K562 (cell line): Measurements from ENCODE around the gene GHRL. TPM values are rescaled to one million over a fixed set of nuclear protein-coding genes. Genes with fewer than 3 reads are reported as not detected.

Source experiments
- ATAC-seq: fragments of 200-7000 bp; cut with Tn5 transposase; 3 replicates; pipeline ENCODE4 v1.9.1; 2020; ENCODE audit warnings: moderate library complexity
- BruUV-seq: library from RNA; stranded (reverse); fragments of 400-500 nt; replicated peaks from 2 replicates; lab custom pipeline; 2021; lab: Mats Ljungman, UMichigan
- CTCF ChIA-PET: fragments of 300-600 bp; formaldehyde crosslinking; extraction: SDS; loops from one replicate; lab custom pipeline; 2021; ENCODE audit warnings: low intra/inter-chr PET ratio; lab: Yijun Ruan, JAX
- POLR2A ChIA-PET: fragments of 300-600, 350-650 bp; sonication (Branson Sonifier 250); formaldehyde crosslinking; extraction: SDS; loops from one replicate; lab custom pipeline; 2021; ENCODE audit warnings: antibody characterized with exemption, inconsistent platforms; lab: Yijun Ruan, JAX
- DNase-seq, 4 experiments: peaks; one replicate each; pipeline versions ENCODE4 v3.0.0 to v3.0.0-alpha.2; 2011 to 2018; ENCODE audit warnings: low spot score in 3 of 4, mixed read lengths in 3 of 4; ENCODE audit errors: extremely low read depth in 1 of 4
- FAIRE-seq: peaks from 2 replicates; lab custom pipeline; 2011; peaks lifted over from hg19 to GRCh38; lab: Jason Lieb, UNC
- H2AFZ ChIP-seq: 2 replicates; pipeline ENCODE4 v1.6.0; 2011; ENCODE audit warnings: low read depth, low read length, control low read depth, inconsistent platforms
- H3K27ac ChIP-seq: fragments of 200-600 bp; 3 replicates; pipeline ENCODE4 v1.8.0; 2011; ENCODE audit warnings: low read depth, mild to moderate bottlenecking, control low read depth, inconsistent platforms, low read length, moderate library complexity, mixed read lengths; ENCODE audit errors: extremely low read depth
- H3K27me3 ChIP-seq, 2 experiments: fragments of 300-600 bp in 1 of 2; 2 replicates in 1 of 2; 3 replicates in 1 of 2; pipeline versions ENCODE4 v1.6.0 to v1.8.0; 2011; ENCODE audit warnings: inconsistent platforms in 2 of 2, low read length in 2 of 2, mild to moderate bottlenecking in 1 of 2, mixed read lengths in 1 of 2, moderate library complexity in 1 of 2; ENCODE audit not compliant: control insufficient read depth in 2 of 2, insufficient read depth in 2 of 2
- H3K36me3 ChIP-seq: fragments of 300-600 bp; 3 replicates; pipeline ENCODE4 v1.8.0; 2011; ENCODE audit warnings: mild to moderate bottlenecking, low read length, inconsistent platforms; ENCODE audit not compliant: control insufficient read depth, insufficient read depth
- H3K4me1 ChIP-seq, 2 experiments: fragments of 200-600 bp in 1 of 2; replicated peaks in 1 of 2; 2 replicates in 1 of 2; 3 replicates in 1 of 2; pipeline versions ENCODE4 v1.5.1 to v1.8.0; 2011; ENCODE audit warnings: inconsistent platforms in 2 of 2, low read length in 2 of 2, mild to moderate bottlenecking in 1 of 2, mixed read lengths in 1 of 2, moderate library complexity in 1 of 2; ENCODE audit not compliant: control insufficient read depth in 2 of 2, insufficient read depth in 2 of 2
- H3K4me2 ChIP-seq: 2 replicates; pipeline ENCODE4 v1.6.1; 2011; ENCODE audit warnings: low read length, control low read depth, inconsistent platforms, mixed read lengths; ENCODE audit not compliant: insufficient read depth
- H3K4me3 ChIP-seq: fragments of 200-600 bp; sonication (generic), shearing (Covaris generic); 2 replicates; pipeline ENCODE4 v1.5.1; 2016; ENCODE audit warnings: control low read depth, inconsistent platforms
- H3K79me2 ChIP-seq: fragments of 200-600 bp; 3 replicates; pipeline ENCODE4 v1.8.0; 2011; ENCODE audit warnings: low read length, inconsistent platforms; ENCODE audit not compliant: control insufficient read depth, insufficient read depth
- H3K9ac ChIP-seq, 2 experiments: 2 replicates each; pipeline versions ENCODE4 v1.6.0 to v1.6.1; 2011; ENCODE audit warnings: low read depth in 2 of 2, low read length in 2 of 2, control low read depth in 1 of 2, inconsistent platforms in 1 of 2, mild to moderate bottlenecking in 1 of 2, mixed read lengths in 1 of 2; ENCODE audit not compliant: insufficient read depth in 1 of 2
- H3K9me1 ChIP-seq: one replicate; pipeline ENCODE4 v1.6.0; 2011; ENCODE audit warnings: inconsistent platforms, mild to moderate bottlenecking, low read length, moderate library complexity; ENCODE audit not compliant: control insufficient read depth, insufficient read depth
- H3K9me3 ChIP-seq: replicated peaks from 2 replicates; pipeline ENCODE4 v1.5.1; 2011; ENCODE audit warnings: low read depth, low read length, inconsistent platforms; ENCODE audit not compliant: control insufficient read depth, insufficient read depth
- H4K20me1 ChIP-seq: replicated peaks from 2 replicates; pipeline ENCODE4 v1.6.1; 2011; ENCODE audit warnings: low read length, inconsistent platforms, mixed read lengths; ENCODE audit not compliant: control insufficient read depth, insufficient read depth
- CBX1 ChIP-seq: sonication (generic); IDR thresholded peaks from 2 replicates; pipeline ENCODE4 v1.6.1; 2016; ENCODE audit warnings: antibody characterized with exemption, low read depth, mild to moderate bottlenecking
- CEBPB ChIP-seq: fragments of 450-650 bp; IDR thresholded peaks from 2 replicates; pipeline ENCODE4 v1.6.1; 2016; ENCODE audit warnings: missing genetic modification characterization, missing compliant biosample characterization
- CEBPG ChIP-seq, 3 experiments: fragments of 200-800 bp in 1 of 3; sonication (Bioruptor generic) in 1 of 3; sonication (generic) in 1 of 3; formaldehyde crosslinking in 1 of 3; IDR thresholded peaks in 2 of 3; conservative IDR thresholded peaks in 1 of 3; 2 replicates each; pipeline versions ENCODE4 v1.6.1 to v1.8.0; 2016 to 2022; ENCODE audit warnings: missing compliant biosample characterization in 2 of 3, missing genetic modification characterization in 2 of 3, mild to moderate bottlenecking in 1 of 3, missing genetic modification reagents in 1 of 3
- WGBS: fragments of 100-300 bp; shearing (Covaris generic); methylation state at CpG from one replicate; pipeline ENCODE4 v1.1.6; 2016; ENCODE audit warnings: low coverage, mixed read lengths; ENCODE audit not compliant: insufficient coverage; ENCODE audit errors: missing lambda C conversion rate; 5-methylcytosine and 5-hydroxymethylcytosine counted together
- in situ Hi-C: fragments of 300-500 bp; cut with MboI; formaldehyde crosslinking; loops from 4 replicates; pipeline ENCODE4 v1.15.0; 2018; ENCODE audit warnings: inconsistent platforms, mixed read lengths
- intact Hi-C: fragments of 100-400 bp; cut with micrococcal nuclease; formaldehyde crosslinking; loops from 2 replicates; pipeline ENCODE4 v1.14.2; 2022
- polyA plus RNA-seq, 8 experiments: library from polyadenylated mRNA; depleted of rRNA in 4 of 8; stranded (reverse) in 5 of 8; unstranded in 3 of 8; fragments of >200 nt; fragmentation: Nextera tagmentation in 2 of 8; fragmentation: Illumina TruSeq in 1 of 8; extraction: Ambion mirVana in 2 of 8; extraction: Trizol in 1 of 8; gene quantifications; 2 replicates each; pipeline versions ENCODE4 v1.2.1 to v1.2.3, GENCODE V29; 2011 to 2014; ENCODE audit warnings: inconsistent platforms in 1 of 8, missing spikeins in 1 of 8
- total RNA-seq, 7 experiments: library from RNA; depleted of rRNA in 6 of 7; stranded (reverse); fragments of >200 nt in 6 of 7; fragmentation: Illumina TruSeq in 2 of 7; extraction: Trizol in 2 of 7; gene quantifications; 2 replicates each; pipeline versions ENCODE4 v1.2.1 to v1.2.3, GENCODE V29; 2011 to 2021; ENCODE audit warnings: low replicate concordance in 1 of 7

Gene GHRL
- total and polyA plus RNA-seq, 9 of the 15 experiments (the other 6 are each of a cell fraction or from before 2014, with no cell fraction given), result 0.08 to 0.29 (median 0.15) TPM; not detected in 5

DNA sequence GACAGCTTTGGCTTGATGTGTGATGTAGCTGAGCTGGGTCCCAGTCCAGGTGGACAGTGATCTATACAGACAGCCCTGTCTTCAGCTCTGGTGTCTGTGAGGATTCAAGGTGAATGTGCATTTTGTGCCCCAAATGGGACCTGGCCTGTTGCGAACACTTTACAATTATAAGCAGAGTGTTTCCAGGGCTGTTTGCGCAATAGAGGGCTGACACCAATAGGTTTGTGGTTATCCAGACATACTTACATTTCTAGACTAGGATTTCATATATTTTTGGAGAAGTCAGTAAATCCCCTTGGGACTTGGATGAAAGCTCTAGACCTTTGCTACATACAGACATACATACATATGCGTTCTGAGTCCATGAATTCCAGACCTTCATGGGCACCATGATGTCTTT, 48.7 kb downstream of the GHRL start:
- H3K4me2 ChIP-seq, result no peak overlapping the region
- no peak overlapping the region for H3K27ac ChIP-seq
- no peak overlapping the region for H3K9ac ChIP-seq
- in situ Hi-C loops (no loop called here), intact Hi-C loops (no loop called here)
- no peak overlapping the region for H3K4me3 ChIP-seq
- H3K4me1 ChIP-seq, result peaks cover 11 to 15% of the 10 kb centered on the region in 2 experiments
- DNase-seq, result no peak
- H2AFZ ChIP-seq, result no peak overlapping the region
- H3K9me1 ChIP-seq, result no peaks in the 10 kb centered on the region
- no peak for ATAC-seq
- no TSS peak for BruUV-seq
- H3K27me3 ChIP-seq, result no peaks in the 10 kb centered on the region
- ChIA-PET CTCF (no interaction called here), POLR2A (interaction anchor here (0.7 kb wide), 1 partner anchor 10 kb away, joined by 3 read pairs; no protein-coding TSS in a partner anchor)
- no peaks in the 10 kb centered on the region for H4K20me1 ChIP-seq
- peaks cover 7% of the 10 kb centered on the region for H3K79me2 ChIP-seq
- WGBS, result 75% methylated on average over 3 of the region's 3 CpGs
- TF ChIP-seq CBX1 (no peak), CEBPG (CRISPR knock-in tag; IDR thresholded peaks at IDR 0.05) (peak; percentile 68), CEBPG (tag; conservative IDR thresholded peaks at IDR 0.05 in 1 of 2, IDR thresholded peaks at IDR 0.05 in 1 of 2) (peak; percentile 62 to 92), CEBPB (tag) (peak; percentile 93)
- no peak for FAIRE-seq
- H3K36me3 ChIP-seq, result no peaks in the 10 kb centered on the region
- H3K9me3 ChIP-seq, result peaks cover 18% of the 10 kb centered on the region
